GM12878 (cell line): Measurements from ENCODE around the gene SFI1. TPM values are rescaled to one million over a fixed set of nuclear protein-coding genes. Genes with fewer than 3 reads are reported as not detected.

ENCODE experiments used
- ATAC-seq: fragments of 200-7000 bp; cut with Tn5 transposase; 3 replicates; pipeline ENCODE4 v1.9.1; 2020; ENCODE audit warnings: mild to moderate bottlenecking, moderate library complexity
- BruUV-seq: library from RNA; stranded (reverse); fragments of 400-500 nt; replicated peaks from 2 replicates; lab custom pipeline; 2021; lab: Mats Ljungman, UMichigan
- CTCF ChIA-PET: fragments of 300-600 bp; sonication (Branson Sonifier 250); formaldehyde crosslinking; extraction: SDS; loops from one replicate; lab custom pipeline; 2021; ENCODE audit warnings: inconsistent platforms; lab: Yijun Ruan, JAX
- POLR2A ChIA-PET: fragments of 350-600 bp; formaldehyde crosslinking; extraction: SDS; loops from one replicate; lab custom pipeline; 2021; ENCODE audit warnings: inconsistent platforms; lab: Charles Lee
- RAD21 ChIA-PET: fragments of 300-600 bp; sonication (Branson Sonifier 250); formaldehyde crosslinking; loops from one replicate; lab custom pipeline; 2023; ENCODE audit warnings: antibody characterized with exemption; ENCODE audit not compliant: unreplicated experiment; lab: Charles Lee
- SMC1A ChIA-PET: fragments of 300-600 bp; sonication (Branson Sonifier 250); formaldehyde crosslinking; loops from one replicate; lab custom pipeline; 2023; ENCODE audit not compliant: unreplicated experiment, uncharacterized antibody; lab: Charles Lee
- DNase-seq: peaks from one replicate; pipeline ENCODE4 v3.0.0-alpha.2; 2011; ENCODE audit warnings: low read depth, low spot score
- FAIRE-seq: peaks from 3 replicates; lab custom pipeline; 2011; peaks lifted over from hg19 to GRCh38; lab: Jason Lieb, UNC
- H2AFZ ChIP-seq: 2 replicates; pipeline ENCODE4 v1.6.0; 2011; ENCODE audit warnings: low read depth, low read length, control low read depth; ENCODE audit not compliant: control insufficient read depth
- H3K27ac ChIP-seq: 2 replicates; pipeline ENCODE4 v1.5.1; 2011; ENCODE audit warnings: control low read depth; ENCODE audit not compliant: control insufficient read depth, insufficient read depth
- H3K27me3 ChIP-seq, 2 experiments: replicated peaks in 1 of 2; 2 replicates each; pipeline versions ENCODE4 v1.6.0 to v1.6.1; 2011; ENCODE audit warnings: low read length in 1 of 2; ENCODE audit not compliant: control insufficient read depth in 2 of 2, insufficient read depth in 2 of 2
- H3K36me3 ChIP-seq, 2 experiments: 2 replicates each; pipeline ENCODE4 v1.5.1; 2011; ENCODE audit warnings: low read length in 1 of 2; ENCODE audit not compliant: control insufficient read depth in 2 of 2, insufficient read depth in 2 of 2
- H3K4me1 ChIP-seq: 2 replicates; pipeline ENCODE4 v1.6.1; 2011; ENCODE audit warnings: mild to moderate bottlenecking, low read length, moderate library complexity, mixed read lengths; ENCODE audit not compliant: control insufficient read depth, insufficient read depth
- H3K4me2 ChIP-seq: 2 replicates; pipeline ENCODE4 v1.6.0; 2011; ENCODE audit warnings: control low read depth; ENCODE audit not compliant: control insufficient read depth, insufficient read depth
- H3K4me3 ChIP-seq: fragments of 200-600 bp; sonication (generic); 2 replicates; pipeline ENCODE4 v1.5.1; 2016
- H3K79me2 ChIP-seq: 2 replicates; pipeline ENCODE4 v1.6.0; 2011; ENCODE audit warnings: low read length; ENCODE audit not compliant: control insufficient read depth, insufficient read depth
- H3K9ac ChIP-seq: 2 replicates; pipeline ENCODE4 v1.8.0; 2011; ENCODE audit warnings: low read length, control low read depth, mixed read lengths; ENCODE audit not compliant: control insufficient read depth, insufficient read depth
- H3K9me3 ChIP-seq: replicated peaks from 3 replicates; pipeline ENCODE4 v1.5.1; 2011; ENCODE audit warnings: mild to moderate bottlenecking, low read length; ENCODE audit not compliant: control insufficient read depth, insufficient read depth
- H4K20me1 ChIP-seq: 2 replicates; pipeline ENCODE4 v1.6.0; 2011; ENCODE audit not compliant: control insufficient read depth, insufficient read depth
- ATF7 ChIP-seq: fragments of 450-650 bp; IDR thresholded peaks from 2 replicates; pipeline ENCODE4 v1.6.1; 2016; ENCODE audit warnings: low read depth, mild to moderate bottlenecking
- CUX1 ChIP-seq: IDR thresholded peaks from 2 replicates; pipeline ENCODE4 v1.6.1; 2012; ENCODE audit warnings: improper control_type of control experiment, low read depth, low read length; ENCODE audit not compliant: insufficient replicate concordance
- ELK1 ChIP-seq: IDR thresholded peaks from 2 replicates; pipeline ENCODE4 v1.6.1; 2012; ENCODE audit warnings: low read depth, low read length, improper control_type of control experiment
- ETV6 ChIP-seq, 2 experiments: fragments of 450-650 bp in 1 of 2; IDR thresholded peaks in 1 of 2; conservative IDR thresholded peaks in 1 of 2; 2 replicates each; pipeline ENCODE4 v1.6.1; 2014; ENCODE audit warnings: antibody characterized with exemption in 1 of 2, borderline replicate concordance in 1 of 2, low read depth in 1 of 2, mild to moderate bottlenecking in 1 of 2, moderate library complexity in 1 of 2
- HDAC6 ChIP-seq: fragments of 200-600 bp; sonication (generic); IDR thresholded peaks from one replicate; pipeline ENCODE4 v1.8.0; 2017; ENCODE audit warnings: antibody characterized with exemption; ENCODE audit not compliant: unreplicated experiment
- HDGF ChIP-seq: fragments of 450-650 bp; IDR thresholded peaks from 2 replicates; pipeline ENCODE4 v1.6.1; 2016; ENCODE audit warnings: antibody characterized with exemption
- LARP7 ChIP-seq: fragments of 450-650 bp; IDR thresholded peaks from 2 replicates; pipeline ENCODE4 v1.6.1; 2017; ENCODE audit warnings: mild to moderate bottlenecking
- MAX ChIP-seq: IDR thresholded peaks from 2 replicates; pipeline ENCODE4 v1.6.1; 2012; ENCODE audit warnings: low read depth, low read length, improper control_type of control experiment
- NFYB ChIP-seq: IDR thresholded peaks from 2 replicates; pipeline ENCODE4 v1.6.1; 2011; ENCODE audit warnings: low read depth, mild to moderate bottlenecking, low read length, improper control_type of control experiment, moderate library complexity; ENCODE audit not compliant: insufficient read depth
- PML ChIP-seq: IDR thresholded peaks from 2 replicates; pipeline ENCODE4 v1.6.1; 2012; ENCODE audit warnings: low read length, inconsistent platforms
- POLR2A ChIP-seq: IDR thresholded peaks from 2 replicates; pipeline ENCODE4 v1.6.1; 2011; ENCODE audit warnings: low read depth, mild to moderate bottlenecking, low read length
- REST ChIP-seq: IDR thresholded peaks from 2 replicates; pipeline ENCODE4 v1.6.1; 2012; ENCODE audit warnings: mild to moderate bottlenecking, low read depth, low read length
- RUNX3 ChIP-seq: IDR thresholded peaks from 2 replicates; pipeline ENCODE4 v1.6.1; 2012; ENCODE audit warnings: low read length, inconsistent platforms
- SP1 ChIP-seq: IDR thresholded peaks from one replicate; pipeline ENCODE4 v1.6.1; 2011; ENCODE audit warnings: low read depth, low read length
- SREBF1 ChIP-seq: IDR thresholded peaks from 2 replicates; pipeline ENCODE4 v1.6.1; 2012; ENCODE audit warnings: mild to moderate bottlenecking, low read length
- YBX1 ChIP-seq: fragments of 450-650 bp; IDR thresholded peaks from 2 replicates; pipeline ENCODE4 v1.6.1; 2016; ENCODE audit warnings: antibody characterized with exemption
- ZZZ3 ChIP-seq: IDR thresholded peaks from 2 replicates; pipeline ENCODE4 v1.6.1; 2011; ENCODE audit warnings: low read depth; ENCODE audit not compliant: control insufficient read depth, insufficient read length
- WGBS: methylation state at CpG from one replicate; pipeline ENCODE4 v1.1.6; 2016; ENCODE audit warnings: low lambda C conversion rate; ENCODE audit not compliant: insufficient replicate concordance, insufficient coverage; ENCODE audit errors: missing lambda C conversion rate; 5-methylcytosine and 5-hydroxymethylcytosine counted together
- in situ Hi-C: fragments of 300-500 bp; cut with MboI; formaldehyde crosslinking; loops from 9 replicates; pipeline ENCODE4 v1.14.3; 2018; ENCODE audit warnings: mixed read lengths
- intact Hi-C: fragments of 100-400 bp; cut with micrococcal nuclease; formaldehyde crosslinking; loops from one replicate; pipeline ENCODE4 v1.14.2; 2022; ENCODE audit not compliant: unreplicated experiment
- polyA plus RNA-seq, 11 experiments: library from polyadenylated mRNA; depleted of rRNA in 4 of 11; unstranded in 6 of 11; stranded (reverse) in 5 of 11; fragments of >200 nt; fragmentation: Nextera tagmentation in 4 of 11; fragmentation: Illumina TruSeq in 1 of 11; extraction: Ambion mirVana in 4 of 11; extraction: Trizol in 1 of 11; gene quantifications; 1 replicate in 1 of 11; 2 replicates in 10 of 11; pipeline versions ENCODE4 v1.2.1 to v1.2.3, GENCODE V29; 2011 to 2016; ENCODE audit warnings: inconsistent platforms in 2 of 11, missing spikeins in 2 of 11, low read depth in 1 of 11
- total RNA-seq, 4 experiments: library from RNA; depleted of rRNA in 3 of 4; stranded (reverse); fragments of >200 nt in 3 of 4; fragmentation: Illumina TruSeq in 1 of 4; extraction: Trizol in 1 of 4; gene quantifications; 2 replicates each; pipeline versions ENCODE4 v1.2.1 to v1.2.3, GENCODE V29; 2013 to 2021

SFI1 gene
- total and polyA plus RNA-seq, 10 of the 15 experiments (the other 5 are each of a cell fraction or from before 2014, with no cell fraction given): 6.3 to 70.1 (median 30.4) TPM

GRCh38 chr22:31579835-31580242, 83.5 kb downstream of the SFI1 start:
- 100% methylated on average over 1 of the region's 1 CpG for WGBS
- Histone ChIP-seq H3K9ac (no peak overlapping the region), H3K36me3 (peaks cover 11 to 17% of the 10 kb centered on the region in 2 experiments), H3K4me3 (no peak overlapping the region), H3K27ac (no peak overlapping the region), H3K9me3 (no peaks in the 10 kb centered on the region), H2AFZ (no peak overlapping the region), H3K27me3 (no peaks in the 10 kb centered on the region), H3K4me2 (no peak overlapping the region), H3K79me2 (no peaks in the 10 kb centered on the region), H3K4me1 (0 out of 2 replicates have a peak, but pooled peaks cover 3% of the 10 kb centered on the region), H4K20me1 (no peaks in the 10 kb centered on the region)
- ATAC-seq (no peak), FAIRE-seq (no peak), DNase-seq (no peak)
- no TSS peak for BruUV-seq
- ChIA-PET SMC1A (no interaction called here), POLR2A (interaction anchor here (1.0 kb wide), 1 partner anchor 9 kb away, joined by 4 read pairs; no protein-coding TSS in a partner anchor), RAD21 (no interaction called here), CTCF (no interaction called here)
- in situ Hi-C loops (no loop called here), intact Hi-C loops (no loop called here)
- TF ChIP-seq LARP7 (no peak), SREBF1 (no peak), YBX1 (no peak), ELK1 (no peak), CUX1 (no peak), SP1 (no peak), ETV6 (conservative IDR thresholded peaks at IDR 0.05 in 1 of 2, IDR thresholded peaks at IDR 0.05 in 1 of 2; ENCODE audit: borderline replicate concordance in 1 of 2, low read depth in 1 of 2) (no peak), ZZZ3 (no peak), HDAC6 (no peak), ATF7 (no peak), RUNX3 (no peak), REST (no peak), MAX (no peak), HDGF (no peak), POLR2A (no peak), PML (no peak), NFYB (no peak)
